Keratinocyte (primary cell): ENCODE data around the gene GLG1. TPM values are rescaled to one million over a fixed set of nuclear protein-coding genes. Genes with fewer than 3 reads are reported as not detected.

Source experiments
- DNase-seq: peaks from one replicate; pipeline ENCODE4 v3.0.0-alpha.2; 2011; ENCODE audit warnings: low read depth, missing footprints, low spot score
- FAIRE-seq: peaks from 2 replicates; lab custom pipeline; 2011; peaks lifted over from hg19 to GRCh38; lab: Jason Lieb, UNC
- H2AFZ ChIP-seq: 2 replicates; pipeline ENCODE4 v1.6.0; 2012; ENCODE audit warnings: low read length, control low read depth, inconsistent platforms; ENCODE audit not compliant: control insufficient read depth
- H3K27ac ChIP-seq: 2 replicates; pipeline ENCODE4 v1.5.1; 2011; ENCODE audit warnings: low read length; ENCODE audit not compliant: control insufficient read depth, insufficient read depth
- H3K27me3 ChIP-seq: 3 replicates; pipeline ENCODE4 v1.6.0; 2011; ENCODE audit warnings: low read length; ENCODE audit not compliant: control insufficient read depth, insufficient read depth; ENCODE audit errors: extremely low read depth
- H3K36me3 ChIP-seq, 2 experiments: 2 replicates in 1 of 2; 3 replicates in 1 of 2; pipeline ENCODE4 v1.5.1; 2011; ENCODE audit warnings: low read length in 2 of 2, mild to moderate bottlenecking in 1 of 2; ENCODE audit not compliant: control insufficient read depth in 2 of 2, insufficient read depth in 2 of 2; ENCODE audit errors: extremely low read depth in 1 of 2
- H3K4me1 ChIP-seq: 3 replicates; pipeline ENCODE4 v1.5.1; 2011; ENCODE audit warnings: low read length; ENCODE audit not compliant: control insufficient read depth, insufficient read depth; ENCODE audit errors: extremely low read depth
- H3K4me2 ChIP-seq: 3 replicates; pipeline ENCODE4 v1.6.0; 2011; ENCODE audit warnings: low read depth, low read length; ENCODE audit not compliant: control insufficient read depth, insufficient read depth; ENCODE audit errors: extremely low read depth
- H3K4me3 ChIP-seq, 3 experiments: fragments of 200-600 bp in 1 of 3; sonication (generic) in 1 of 3; 2 replicates in 2 of 3; 3 replicates in 1 of 3; pipeline ENCODE4 v1.5.1; 2011 to 2016; ENCODE audit warnings: low read length in 3 of 3, mild to moderate bottlenecking in 3 of 3, control low read depth in 2 of 3, inconsistent platforms in 1 of 3, low read depth in 1 of 3, mixed read lengths in 1 of 3, mixed run types in 1 of 3, moderate library complexity in 1 of 3; ENCODE audit not compliant: control insufficient read depth in 2 of 3, insufficient read depth in 2 of 3; ENCODE audit errors: extremely low read depth in 1 of 3
- H3K79me2 ChIP-seq: 2 replicates; pipeline ENCODE4 v1.6.0; 2012; ENCODE audit warnings: low read length; ENCODE audit not compliant: control insufficient read depth, insufficient read depth
- H3K9ac ChIP-seq: 3 replicates; pipeline ENCODE4 v1.6.0; 2011; ENCODE audit warnings: low read length; ENCODE audit not compliant: control insufficient read depth, insufficient read depth; ENCODE audit errors: extremely low read depth
- H3K9me1 ChIP-seq: 3 replicates; pipeline ENCODE4 v1.6.0; 2011; ENCODE audit warnings: low read length; ENCODE audit not compliant: control insufficient read depth, insufficient read depth; ENCODE audit errors: extremely low read depth
- H3K9me3 ChIP-seq: 2 replicates; pipeline ENCODE4 v1.5.1; 2012; ENCODE audit warnings: low read depth, low read length; ENCODE audit not compliant: control insufficient read depth
- H4K20me1 ChIP-seq: 3 replicates; pipeline ENCODE4 v1.6.0; 2011; ENCODE audit warnings: low read length; ENCODE audit not compliant: control insufficient read depth, insufficient read depth; ENCODE audit errors: extremely low read depth
- EZH2 ChIP-seq: IDR thresholded peaks from one replicate; pipeline ENCODE4 v1.6.1; 2012; ENCODE audit warnings: inconsistent platforms, mild to moderate bottlenecking, low read length, moderate library complexity
- dilution Hi-C: fragments of 300-500 bp; cut with MboI; formaldehyde crosslinking; loops from one replicate; pipeline ENCODE4 v1.7.0; 2020; ENCODE audit warnings: low sequenced_read_pairs; ENCODE audit not compliant: extremely low pct_ligation_motif_present
- polyA plus RNA-seq, 5 experiments: library from polyadenylated mRNA; depleted of rRNA in 3 of 5; stranded (reverse) in 3 of 5; stranded (forward) in 1 of 5; unstranded in 1 of 5; fragments of >200 nt; gene quantifications; 1 replicate in 1 of 5; 2 replicates in 3 of 5; 3 replicates in 1 of 5; pipeline versions ENCODE4 v1.2.1 to v1.2.3, GENCODE V29; 2011 to 2012; ENCODE audit warnings: missing spikeins in 2 of 5, low read depth in 1 of 5, low replicate concordance in 1 of 5
- TF ChIP-seq, protein P1 (sequence below), 3 experiments: IDR thresholded peaks in 1 of 3; conservative IDR thresholded peaks in 1 of 3; optimal IDR thresholded peaks in 1 of 3; 2 replicates in 2 of 3; 3 replicates in 1 of 3; pipeline versions ENCODE3 to v1.5.1; 2011; ENCODE audit warnings: low read length in 3 of 3, mild to moderate bottlenecking in 3 of 3, moderate library complexity in 2 of 3, control low read depth in 1 of 3, inconsistent platforms in 1 of 3; ENCODE audit not compliant: insufficient read depth in 2 of 3; ENCODE audit errors: extremely low read depth in 1 of 3

The GLG1 gene
- polyA plus RNA-seq, 1 donor (not counting 4 experiments of a cell fraction or from before 2014, with no cell fraction given): 63.6 TPM

GRCh38 chr16:74487634-74488495 lies 119.0 kb downstream of the GLG1 start:
- Histone ChIP-seq H3K9ac (no peak overlapping the region), H3K4me1 (peaks cover 3% of the 10 kb centered on the region), H3K9me3 (no peaks in the 10 kb centered on the region), H3K36me3 (peaks cover 5 to 10% of the 10 kb centered on the region in 2 experiments), H3K4me3 (no peak overlapping the region), H3K9me1 (no peaks in the 10 kb centered on the region), H3K79me2 (no peaks in the 10 kb centered on the region), H3K27ac (no peak overlapping the region), H4K20me1 (no peaks in the 10 kb centered on the region), H3K27me3 (no peaks in the 10 kb centered on the region), H3K4me2 (no peak overlapping the region), H2AFZ (no peak overlapping the region)
- FAIRE-seq (no peak), DNase-seq (no peak)
- no peak for TF ChIP-seq EZH2
- TF ChIP-seq, protein P1, sequence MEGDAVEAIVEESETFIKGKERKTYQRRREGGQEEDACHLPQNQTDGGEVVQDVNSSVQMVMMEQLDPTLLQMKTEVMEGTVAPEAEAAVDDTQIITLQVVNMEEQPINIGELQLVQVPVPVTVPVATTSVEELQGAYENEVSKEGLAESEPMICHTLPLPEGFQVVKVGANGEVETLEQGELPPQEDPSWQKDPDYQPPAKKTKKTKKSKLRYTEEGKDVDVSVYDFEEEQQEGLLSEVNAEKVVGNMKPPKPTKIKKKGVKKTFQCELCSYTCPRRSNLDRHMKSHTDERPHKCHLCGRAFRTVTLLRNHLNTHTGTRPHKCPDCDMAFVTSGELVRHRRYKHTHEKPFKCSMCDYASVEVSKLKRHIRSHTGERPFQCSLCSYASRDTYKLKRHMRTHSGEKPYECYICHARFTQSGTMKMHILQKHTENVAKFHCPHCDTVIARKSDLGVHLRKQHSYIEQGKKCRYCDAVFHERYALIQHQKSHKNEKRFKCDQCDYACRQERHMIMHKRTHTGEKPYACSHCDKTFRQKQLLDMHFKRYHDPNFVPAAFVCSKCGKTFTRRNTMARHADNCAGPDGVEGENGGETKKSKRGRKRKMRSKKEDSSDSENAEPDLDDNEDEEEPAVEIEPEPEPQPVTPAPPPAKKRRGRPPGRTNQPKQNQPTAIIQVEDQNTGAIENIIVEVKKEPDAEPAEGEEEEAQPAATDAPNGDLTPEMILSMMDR (optimal IDR thresholded peaks at IDR 0.05 in 1 of 3, IDR thresholded peaks at IDR 0.05 in 1 of 3, conservative IDR thresholded peaks at IDR 0.05 in 1 of 3; ENCODE audit: extremely low read depth in 1 of 3, insufficient read depth in 2 of 3, low read length in 3 of 3): no peak
- dilution Hi-C loops: no loop called here

DNA sequence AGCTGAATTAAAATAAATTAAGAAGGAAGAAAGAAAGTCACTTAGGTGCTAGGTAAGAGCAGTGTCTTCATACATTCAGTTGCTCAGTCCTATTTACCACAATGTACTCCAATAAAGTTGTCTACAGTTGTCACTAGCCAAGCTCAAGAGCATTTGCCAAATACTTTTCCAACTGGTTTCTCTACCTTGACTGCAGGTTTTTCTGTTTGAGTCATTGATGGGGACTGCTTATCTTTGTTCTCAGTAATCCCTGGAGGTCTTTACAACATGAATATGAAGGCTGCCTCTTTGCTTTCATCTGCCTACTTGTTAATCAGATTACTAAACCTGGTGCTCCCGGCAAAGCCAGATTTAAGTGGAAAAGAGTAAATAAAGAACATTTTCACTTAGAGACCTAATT lies 121.0 kb downstream of the GLG1 start:
- Histone ChIP-seq H3K36me3 (peaks cover 4 to 7% of the 10 kb centered on the region in 2 experiments), H4K20me1 (no peaks in the 10 kb centered on the region), H3K9ac (no peak overlapping the region), H3K4me3 (no peak overlapping the region), H3K27me3 (no peaks in the 10 kb centered on the region), H3K4me1 (peaks cover 3% of the 10 kb centered on the region), H3K9me1 (no peaks in the 10 kb centered on the region), H3K9me3 (no peaks in the 10 kb centered on the region), H2AFZ (no peak overlapping the region), H3K79me2 (no peaks in the 10 kb centered on the region), H3K4me2 (no peak overlapping the region), H3K27ac (no peak overlapping the region)
- dilution Hi-C loops: no loop called here
- FAIRE-seq (no peak), DNase-seq (no peak)
- TF ChIP-seq, protein P1 (optimal IDR thresholded peaks at IDR 0.05 in 1 of 3, IDR thresholded peaks at IDR 0.05 in 1 of 3, conservative IDR thresholded peaks at IDR 0.05 in 1 of 3; ENCODE audit: extremely low read depth in 1 of 3, insufficient read depth in 2 of 3, low read length in 3 of 3): no peak
- no peak for TF ChIP-seq EZH2
